ENCODE results near the gene RBFOX2. TPM values are rescaled to one million over a fixed set of nuclear protein-coding genes. Genes with fewer than 3 reads are reported as not detected.

Gene RBFOX2
- total RNA-seq, 3 donors from 2014 or later: 63.4 to 97.3 (median 85.5) TPM

DNA sequence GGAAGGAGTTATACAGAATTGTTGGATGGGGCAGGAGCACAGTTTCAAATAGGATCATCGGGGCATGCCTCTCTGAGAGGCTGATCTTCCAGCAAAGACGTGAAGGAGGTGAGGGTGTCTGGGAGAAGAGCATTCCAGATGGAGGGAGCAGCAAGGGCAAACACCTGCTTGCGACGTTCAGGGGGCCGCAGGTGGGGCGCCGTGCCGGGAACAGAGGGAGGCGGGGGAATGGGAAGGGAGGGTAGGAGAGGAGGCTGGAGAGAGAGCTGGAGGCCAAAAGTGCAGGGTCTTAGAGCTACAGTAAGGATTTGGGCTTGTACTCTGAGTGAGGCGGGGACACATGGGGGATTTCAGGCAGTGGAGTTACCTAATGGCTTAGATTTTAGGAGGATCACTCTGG is 297.3 kb downstream of the RBFOX2 start:
- no peaks in the 10 kb centered on the region for H3K27me3 ChIP-seq
- intact Hi-C loops (cut with DNase I; ENCODE audit: low total_unique reads): loop anchor here (10.0 kb wide), 1 partner anchor 67 kb away; no protein-coding TSS in a partner anchor
- TF ChIP-seq, protein P1, sequence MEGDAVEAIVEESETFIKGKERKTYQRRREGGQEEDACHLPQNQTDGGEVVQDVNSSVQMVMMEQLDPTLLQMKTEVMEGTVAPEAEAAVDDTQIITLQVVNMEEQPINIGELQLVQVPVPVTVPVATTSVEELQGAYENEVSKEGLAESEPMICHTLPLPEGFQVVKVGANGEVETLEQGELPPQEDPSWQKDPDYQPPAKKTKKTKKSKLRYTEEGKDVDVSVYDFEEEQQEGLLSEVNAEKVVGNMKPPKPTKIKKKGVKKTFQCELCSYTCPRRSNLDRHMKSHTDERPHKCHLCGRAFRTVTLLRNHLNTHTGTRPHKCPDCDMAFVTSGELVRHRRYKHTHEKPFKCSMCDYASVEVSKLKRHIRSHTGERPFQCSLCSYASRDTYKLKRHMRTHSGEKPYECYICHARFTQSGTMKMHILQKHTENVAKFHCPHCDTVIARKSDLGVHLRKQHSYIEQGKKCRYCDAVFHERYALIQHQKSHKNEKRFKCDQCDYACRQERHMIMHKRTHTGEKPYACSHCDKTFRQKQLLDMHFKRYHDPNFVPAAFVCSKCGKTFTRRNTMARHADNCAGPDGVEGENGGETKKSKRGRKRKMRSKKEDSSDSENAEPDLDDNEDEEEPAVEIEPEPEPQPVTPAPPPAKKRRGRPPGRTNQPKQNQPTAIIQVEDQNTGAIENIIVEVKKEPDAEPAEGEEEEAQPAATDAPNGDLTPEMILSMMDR (IDR thresholded peaks at IDR 0.05): no peak
- TF ChIP-seq POLR2A (IDR thresholded peaks at IDR 0.05) (no peak), POLR2AphosphoS5 (IDR thresholded peaks at IDR 0.05) (no peak)

DNA sequence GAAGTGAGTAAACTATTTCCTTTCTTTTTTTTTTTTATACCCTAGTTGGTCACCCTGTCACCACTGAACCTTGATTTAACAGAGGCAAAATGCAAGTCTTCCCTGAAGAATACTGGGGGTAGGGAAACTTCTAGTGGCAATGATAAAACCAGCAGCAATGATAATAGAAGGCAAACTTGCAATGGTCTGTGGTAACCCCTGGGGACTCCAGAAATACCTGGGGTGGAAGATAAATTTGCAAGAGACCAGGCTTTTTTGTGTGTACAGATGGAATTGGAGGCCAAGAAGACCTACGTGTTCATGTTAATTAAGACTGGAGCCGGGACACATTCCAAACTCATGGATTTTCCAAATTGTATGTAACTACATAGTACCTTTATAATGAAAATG is 299.3 kb downstream of the RBFOX2 start:
- TF ChIP-seq, protein P1 (IDR thresholded peaks at IDR 0.05): no peak
- TF ChIP-seq POLR2AphosphoS5 (IDR thresholded peaks at IDR 0.05): no peak
- TF ChIP-seq POLR2A (IDR thresholded peaks at IDR 0.05): no peak
- Histone ChIP-seq H3K36me3 (no peaks in the 10 kb centered on the region), H3K27me3 (no peaks in the 10 kb centered on the region), H3K4me1 (no peaks in the 10 kb centered on the region), H3K4me3 (no peak overlapping the region), H3K27ac (no peak overlapping the region), H3K9me3 (no peaks in the 10 kb centered on the region)
- DNase-seq (ENCODE audit: low spot score in 2 of 2): no peak
- intact Hi-C loops (cut with DNase I; ENCODE audit: low total_unique reads): no loop called here

More for the DNA sequence above, 297.3 kb downstream of the RBFOX2 start:
- Histone ChIP-seq H3K27ac (no peak overlapping the region), H3K4me1 (no peaks in the 10 kb centered on the region), H3K4me3 (no peak overlapping the region), H3K36me3 (no peaks in the 10 kb centered on the region), H3K9me3 (no peaks in the 10 kb centered on the region)
- DNase-seq (ENCODE audit: low spot score in 2 of 2): no peak

DNA sequence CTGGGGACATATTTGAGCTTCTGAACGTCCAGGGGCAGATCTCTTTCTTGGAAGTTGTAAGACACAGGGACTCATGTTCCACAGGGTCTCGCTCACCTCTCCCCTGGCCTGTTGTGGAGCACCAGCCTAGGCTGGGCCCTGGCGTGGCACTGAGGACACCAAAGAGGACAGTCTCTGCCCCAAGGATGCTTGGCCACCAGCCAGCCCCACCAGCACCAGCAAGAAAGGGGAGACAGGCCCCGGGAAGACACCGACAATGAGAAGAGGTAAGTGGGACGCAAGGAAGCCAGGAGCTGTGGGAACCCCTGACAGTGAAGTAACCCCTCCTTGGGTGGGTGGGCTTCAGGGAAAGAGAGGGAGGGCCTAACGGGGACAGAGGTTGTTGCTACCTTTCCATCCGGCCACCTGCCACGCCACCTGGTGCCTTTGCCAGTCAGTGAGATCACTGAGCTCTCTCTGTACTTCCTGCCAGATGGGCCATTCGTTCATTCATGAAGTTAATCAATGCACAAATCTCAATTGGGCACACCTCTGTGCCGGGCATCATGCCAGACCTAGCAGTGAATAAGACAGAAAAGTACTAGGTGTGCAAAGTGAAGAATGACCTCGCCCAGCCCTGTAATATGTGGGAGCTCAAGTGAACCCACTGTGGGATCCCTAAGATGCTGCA is 299.9 kb downstream of the RBFOX2 start:
- Histone ChIP-seq H3K27ac (no peak overlapping the region), H3K36me3 (no peaks in the 10 kb centered on the region), H3K27me3 (no peaks in the 10 kb centered on the region), H3K9me3 (no peaks in the 10 kb centered on the region), H3K4me1 (no peaks in the 10 kb centered on the region), H3K4me3 (no peak overlapping the region)
- intact Hi-C loops (cut with DNase I; ENCODE audit: low total_unique reads): no loop called here
- no peak for DNase-seq (ENCODE audit: low spot score in 2 of 2)
- no peak for TF ChIP-seq POLR2A (IDR thresholded peaks at IDR 0.05)

DNA sequence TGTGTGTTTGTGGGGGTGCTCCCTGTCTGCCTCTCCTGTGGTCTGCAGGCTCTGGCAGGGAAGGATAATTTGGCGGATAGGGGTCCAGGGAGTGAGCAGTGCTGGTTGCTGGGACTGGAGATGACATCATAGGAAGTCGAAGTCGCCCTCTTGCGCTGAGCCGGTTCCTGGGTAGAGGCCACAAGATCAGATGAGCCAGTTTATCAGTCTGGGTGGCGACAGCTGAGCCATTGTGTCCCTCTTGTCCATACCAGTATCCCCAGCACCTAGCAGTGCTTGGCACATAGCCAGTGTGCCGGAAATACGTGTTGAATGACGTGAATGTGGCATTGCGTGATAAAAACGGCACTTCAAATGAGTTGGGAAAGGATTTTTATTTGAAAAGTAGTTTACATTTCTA is 301.2 kb downstream of the RBFOX2 start:
- intact Hi-C loops (cut with DNase I; ENCODE audit: low total_unique reads): no loop called here
- no peaks in the 10 kb centered on the region for H3K27me3 ChIP-seq
- H3K4me1 ChIP-seq: no peaks in the 10 kb centered on the region
- H3K27ac ChIP-seq: no peak overlapping the region
- no peaks in the 10 kb centered on the region for H3K36me3 ChIP-seq
- TF ChIP-seq POLR2A (IDR thresholded peaks at IDR 0.05) (no peak), POLR2AphosphoS5 (IDR thresholded peaks at IDR 0.05) (no peak)
- TF ChIP-seq, protein P1 (IDR thresholded peaks at IDR 0.05): no peak
- no peak overlapping the region for H3K4me3 ChIP-seq
- H3K9me3 ChIP-seq: no peaks in the 10 kb centered on the region
- DNase-seq (ENCODE audit: low spot score in 2 of 2): no peak

DNA sequence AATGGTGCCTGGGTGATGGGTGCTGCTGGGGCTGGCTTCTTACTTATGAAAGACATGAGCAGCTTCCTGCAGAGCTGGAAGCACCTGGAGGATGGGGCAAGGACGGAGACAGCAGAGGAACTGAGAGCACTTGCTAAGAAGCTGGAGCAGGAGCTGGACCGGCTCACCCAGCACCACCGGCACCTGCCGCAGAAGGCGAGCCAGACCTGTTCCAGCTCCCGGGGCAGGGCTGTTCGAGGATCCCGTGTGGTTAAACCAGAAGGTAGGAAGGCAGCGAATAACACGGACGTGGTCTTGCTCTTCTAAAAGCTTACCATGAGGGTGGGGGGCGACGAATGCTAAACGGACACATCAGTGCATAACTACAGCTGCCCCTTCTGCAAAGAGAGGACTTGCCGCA is 301.7 kb downstream of the RBFOX2 start:
- Histone ChIP-seq H3K36me3 (no peaks in the 10 kb centered on the region), H3K9me3 (no peaks in the 10 kb centered on the region)
- no peak for TF ChIP-seq POLR2AphosphoS5 (IDR thresholded peaks at IDR 0.05)
- TF ChIP-seq, protein P1 (IDR thresholded peaks at IDR 0.05): no peak
- no peak for TF ChIP-seq POLR2A (IDR thresholded peaks at IDR 0.05)

More for the DNA sequence above, 301.7 kb downstream of the RBFOX2 start:
- H3K27me3 ChIP-seq: no peaks in the 10 kb centered on the region
- H3K27ac ChIP-seq: no peak overlapping the region
- H3K4me1 ChIP-seq: no peaks in the 10 kb centered on the region
- no peak overlapping the region for H3K4me3 ChIP-seq
- intact Hi-C loops (cut with DNase I; ENCODE audit: low total_unique reads): no loop called here
- DNase-seq (ENCODE audit: low spot score in 2 of 2): no peak

Measured in breast epithelium (tissue), 4 donors.